ENCODE results near the gene ARSD.
"Not testable (repeated sequence)": the region's sequence is repeated elsewhere in the genome, so short reads cannot be mapped to it uniquely, and the experiment has no call there.

Gene ARSD

DNA sequence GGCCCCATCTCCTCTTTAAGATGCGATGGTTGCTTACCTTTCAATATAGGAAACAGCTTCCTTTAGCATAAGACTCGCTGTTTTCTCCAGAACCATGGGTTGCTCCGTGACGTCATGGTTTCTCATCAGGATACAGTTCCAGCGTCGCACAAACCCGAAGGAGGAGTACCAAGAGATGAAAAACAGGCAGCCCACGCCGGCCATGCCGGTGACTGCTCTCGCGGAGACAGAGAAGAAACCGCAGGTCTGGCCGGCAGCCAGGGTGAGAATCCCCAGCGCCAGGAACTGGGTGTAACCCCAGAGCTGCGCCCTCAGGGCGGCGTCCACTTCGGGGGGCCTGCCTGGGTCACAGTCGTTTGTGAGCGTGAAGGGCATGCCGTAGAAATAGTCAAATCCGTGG is 11.4 kb downstream of the ARSD start:
- Mint-ChIP-seq H3K4me1 (no peaks in the 10 kb centered on the region), H3K36me3 (no peaks in the 10 kb centered on the region), H3K27me3 (no peaks in the 10 kb centered on the region), H3K4me3 (no peak overlapping the region), H3K27ac (no peak overlapping the region), H3K9me3 (peaks cover 2% of the 10 kb centered on the region)
- no peak for DNase-seq
- CTCF ChIA-PET: no interaction called here

DNA sequence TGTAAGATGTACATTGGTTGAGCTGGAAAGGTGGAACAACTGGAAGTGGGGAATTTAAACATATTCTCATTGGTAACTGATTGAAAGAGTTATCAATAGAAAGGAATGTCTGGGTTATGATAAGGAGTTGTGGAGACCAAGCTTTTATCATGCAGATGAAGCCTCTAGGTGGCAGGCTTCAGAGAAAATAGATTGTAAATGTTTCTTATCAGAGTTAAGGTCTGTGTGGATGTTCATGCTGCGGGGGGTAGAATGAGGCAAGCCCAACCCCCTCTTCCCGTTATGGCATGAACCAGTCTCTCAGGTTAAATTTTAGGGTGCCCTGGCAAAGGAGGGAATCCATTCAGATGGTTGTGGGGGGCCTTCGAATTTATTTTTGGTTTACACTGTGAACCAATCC is 16.0 kb downstream of the ARSD start:
- H3K27ac Mint-ChIP-seq: no peak overlapping the region
- no peaks in the 10 kb centered on the region for H3K27me3 Mint-ChIP-seq
- H3K4me3 Mint-ChIP-seq: no peak overlapping the region
- H3K9me3 Mint-ChIP-seq: peaks cover 2% of the 10 kb centered on the region
- no peak for DNase-seq
- H3K4me1 Mint-ChIP-seq: no peaks in the 10 kb centered on the region
- no peaks in the 10 kb centered on the region for H3K36me3 Mint-ChIP-seq
- CTCF ChIA-PET: interaction anchor here (0.8 kb wide), 1 partner anchor 111 kb away, joined by 4 read pairs; no protein-coding TSS in a partner anchor

DNA sequence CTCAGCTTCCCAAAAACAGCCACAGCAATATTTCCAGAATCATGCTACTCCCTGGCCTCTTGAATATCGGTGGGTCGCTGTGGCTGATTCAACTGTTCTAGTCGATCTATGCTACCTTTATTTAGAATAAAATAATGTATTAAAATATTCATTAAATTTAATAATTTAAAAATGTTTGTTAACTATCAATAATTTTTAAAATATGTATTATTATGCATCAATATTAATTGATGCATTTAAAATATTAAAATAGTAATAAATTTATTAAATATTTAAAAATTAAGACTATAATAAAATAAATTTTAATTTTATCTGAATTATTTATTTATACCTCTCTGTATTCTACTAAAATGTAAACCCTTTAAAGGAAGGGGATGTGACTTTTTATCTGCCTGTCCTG is 19.0 kb downstream of the ARSD start:
- Mint-ChIP-seq H3K4me1 (no peaks in the 10 kb centered on the region), H3K36me3 (no peaks in the 10 kb centered on the region), H3K9me3 (peaks cover 3% of the 10 kb centered on the region), H3K27me3 (no peaks in the 10 kb centered on the region), H3K27ac (no peak overlapping the region), H3K4me3 (no peak overlapping the region)
- DNase-seq: no peak
- CTCF ChIA-PET: no interaction called here

DNA sequence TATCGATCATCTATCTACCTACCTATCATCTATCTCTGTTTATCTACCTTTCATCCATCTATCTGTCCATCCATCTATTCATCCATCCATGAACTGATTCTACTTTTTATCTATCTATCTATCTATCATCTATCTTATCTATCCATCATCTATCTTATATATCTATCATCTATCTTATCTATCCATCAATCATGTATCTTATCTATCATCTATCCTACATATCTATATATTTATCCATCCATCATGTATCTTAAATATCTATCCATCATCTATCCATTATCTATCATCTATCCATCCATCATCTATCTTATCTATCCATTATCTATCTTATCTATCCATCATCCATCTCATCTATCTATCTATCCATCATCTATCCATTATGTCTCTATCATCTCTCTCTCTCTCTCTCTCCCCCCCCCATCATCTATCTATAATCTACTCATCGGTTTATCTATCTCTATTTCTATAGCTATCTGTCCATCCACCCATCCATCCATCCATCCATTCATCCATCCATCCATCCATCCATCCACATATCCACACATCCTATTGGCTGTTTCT is 20.9 kb downstream of the ARSD start:
- CTCF ChIA-PET: no interaction called here
- Mint-ChIP-seq H3K9me3 (peaks cover 3% of the 10 kb centered on the region), H3K36me3 (no peaks in the 10 kb centered on the region)

DNA sequence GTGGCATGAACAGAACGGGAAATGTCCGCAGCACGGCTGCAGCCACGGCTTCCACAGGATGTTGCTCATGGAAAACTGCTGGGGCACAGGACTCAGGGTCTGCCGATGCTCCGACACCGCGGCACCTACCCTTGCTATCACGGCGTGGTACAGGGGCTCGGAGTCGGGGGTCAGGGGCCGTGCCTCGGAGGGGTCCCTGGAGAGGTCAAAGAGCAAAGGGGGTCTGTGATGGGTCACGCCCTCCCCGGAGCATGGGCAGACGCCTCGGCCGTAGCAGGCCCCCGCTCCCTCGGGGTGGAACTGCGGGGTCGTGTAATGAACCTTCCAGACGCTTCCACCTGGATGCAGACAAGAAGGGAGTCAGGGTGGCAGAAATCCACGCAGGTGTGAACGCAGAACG is 21.8 kb downstream of the ARSD start:
- Mint-ChIP-seq H3K36me3 (no peaks in the 10 kb centered on the region), H3K9me3 (peaks cover 6% of the 10 kb centered on the region), H3K27ac (no peak overlapping the region), H3K4me3 (no peak overlapping the region), H3K4me1 (no peaks in the 10 kb centered on the region), H3K27me3 (no peaks in the 10 kb centered on the region)
- DNase-seq: no peak
- CTCF ChIA-PET: no interaction called here

More for the DNA sequence above, 20.9 kb downstream of the ARSD start:
- no peak overlapping the region for H3K27ac Mint-ChIP-seq
- H3K4me1 Mint-ChIP-seq: no peaks in the 10 kb centered on the region
- no peaks in the 10 kb centered on the region for H3K27me3 Mint-ChIP-seq
- H3K4me3 Mint-ChIP-seq: no peak overlapping the region
- no peak for DNase-seq

DNA sequence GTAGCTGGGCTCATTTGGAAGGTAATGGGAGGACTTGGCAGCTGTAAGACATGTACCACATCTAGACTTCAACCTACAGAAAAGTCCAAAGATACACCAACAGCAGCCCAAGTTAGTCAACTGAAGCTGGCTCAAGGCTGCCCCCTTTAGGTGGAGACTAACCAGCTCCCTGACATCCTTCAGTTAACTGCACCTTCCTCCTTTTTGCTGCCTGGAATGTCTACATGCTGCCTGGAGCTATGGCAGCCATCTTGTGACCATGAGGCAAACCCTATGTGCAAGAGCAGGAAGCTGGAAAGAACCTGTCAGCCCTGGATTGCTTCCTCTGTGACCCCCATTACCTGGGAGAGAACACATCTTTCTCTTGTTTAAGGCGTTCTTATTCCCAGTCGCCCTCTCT is 25.8 kb downstream of the ARSD start:
- DNase-seq: no peak
- H3K27ac Mint-ChIP-seq: no peak overlapping the region
- peaks cover 5% of the 10 kb centered on the region for H3K4me1 Mint-ChIP-seq
- CTCF ChIA-PET: no interaction called here
- no peaks in the 10 kb centered on the region for H3K27me3 Mint-ChIP-seq
- no peak overlapping the region for H3K4me3 Mint-ChIP-seq
- peaks cover 6% of the 10 kb centered on the region for H3K9me3 Mint-ChIP-seq
- no peaks in the 10 kb centered on the region for H3K36me3 Mint-ChIP-seq

DNA sequence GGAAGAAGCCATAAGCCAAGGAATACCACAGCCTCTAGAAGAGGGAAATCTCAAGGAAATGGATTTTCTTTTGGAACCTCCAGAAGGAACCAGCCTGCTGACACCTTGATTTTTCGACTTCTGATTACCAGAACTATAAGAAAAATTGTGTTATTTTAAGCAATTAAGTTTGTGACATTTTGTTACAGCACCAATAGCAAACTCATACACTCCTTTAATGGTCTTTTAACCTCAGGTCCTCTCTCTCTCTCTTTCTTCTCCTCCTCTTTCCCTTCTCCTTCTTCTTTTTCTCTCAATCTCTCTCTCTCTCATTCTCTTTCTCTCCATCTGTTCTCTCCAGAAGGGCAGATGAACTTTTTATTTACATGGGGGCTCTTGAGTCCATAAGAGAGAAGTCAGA is 26.3 kb downstream of the ARSD start:
- H3K9me3 Mint-ChIP-seq: peaks cover 5% of the 10 kb centered on the region
- DNase-seq: no peak
- CTCF ChIA-PET: no interaction called here
- no peak overlapping the region for H3K27ac Mint-ChIP-seq
- H3K27me3 Mint-ChIP-seq: no peaks in the 10 kb centered on the region
- peaks cover 10% of the 10 kb centered on the region for H3K4me1 Mint-ChIP-seq
- H3K36me3 Mint-ChIP-seq: no peaks in the 10 kb centered on the region
- no peak overlapping the region for H3K4me3 Mint-ChIP-seq

DNA sequence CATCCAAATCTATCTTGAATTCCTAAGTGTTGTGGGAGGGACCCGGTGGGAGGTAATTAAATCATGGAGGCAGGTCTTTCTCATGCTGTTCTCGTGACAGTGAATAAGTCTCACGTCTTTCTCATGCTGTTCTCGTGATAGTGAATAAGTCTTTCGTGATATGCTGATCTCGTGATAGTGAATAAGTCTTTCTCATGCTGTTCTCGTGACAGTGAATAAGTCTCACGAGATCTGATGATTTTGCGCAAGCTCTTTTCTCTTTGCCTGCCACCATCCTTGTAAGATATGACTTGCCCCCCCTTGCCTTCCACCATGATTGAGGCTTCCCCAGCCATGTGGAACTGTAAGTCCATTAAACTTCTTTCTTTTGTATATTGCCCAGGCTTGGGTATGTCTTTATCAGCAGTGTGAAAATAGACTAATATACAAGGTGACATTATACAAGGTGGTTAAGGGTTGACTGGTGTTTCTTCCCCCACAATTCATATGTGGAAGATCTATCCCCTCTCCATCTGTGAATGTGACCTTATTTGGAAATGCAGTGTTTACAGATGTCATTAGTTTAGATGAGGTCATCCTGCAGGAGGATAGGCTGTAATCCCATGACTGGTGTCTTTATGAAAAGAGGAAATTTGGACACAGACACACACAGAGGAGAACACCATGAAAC is 27.6 kb downstream of the ARSD start:
- Mint-ChIP-seq H3K9me3 (peaks cover 4% of the 10 kb centered on the region), H3K4me1 (peaks cover 13% of the 10 kb centered on the region), H3K27me3 (no peaks in the 10 kb centered on the region), H3K27ac (no peak overlapping the region), H3K4me3 (no peak overlapping the region), H3K36me3 (no peaks in the 10 kb centered on the region)
- CTCF ChIA-PET: no interaction called here
- DNase-seq: no peak

DNA sequence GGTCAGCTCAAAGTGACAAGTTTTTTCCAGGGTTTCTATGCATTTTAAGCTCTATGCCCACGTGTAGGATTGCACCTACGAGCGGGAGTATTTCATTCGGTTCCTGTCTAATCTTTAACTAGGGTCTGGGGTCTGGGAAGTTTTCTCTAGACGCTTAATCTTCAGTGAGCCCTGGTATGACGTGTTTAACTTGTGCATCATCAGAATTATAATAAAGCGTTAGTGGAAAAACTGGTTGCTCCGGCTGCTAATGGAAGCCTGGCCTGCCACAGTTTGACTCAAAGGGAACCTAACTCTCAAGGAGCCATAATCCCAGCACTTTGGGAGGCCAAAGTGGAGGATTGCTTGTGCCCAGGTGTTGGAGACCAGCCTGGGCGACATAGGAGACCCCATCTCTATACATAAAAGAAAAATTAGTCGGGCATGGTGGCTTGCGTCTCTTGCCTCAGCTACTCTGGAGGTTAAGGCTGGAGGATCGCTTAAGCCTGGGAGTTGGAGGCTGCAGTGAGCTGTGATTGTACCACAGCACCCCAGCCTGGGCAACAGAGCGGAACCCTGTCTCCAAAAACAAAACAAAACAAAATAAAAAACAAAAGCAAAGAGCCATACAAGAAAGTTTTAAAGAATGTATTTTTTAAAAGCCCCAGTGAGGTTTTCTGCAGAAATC is 30.2 kb downstream of the ARSD start:
- Mint-ChIP-seq H3K27ac (no peak overlapping the region), H3K27me3 (no peaks in the 10 kb centered on the region), H3K9me3 (peaks cover 4% of the 10 kb centered on the region), H3K4me1 (peaks cover 13% of the 10 kb centered on the region), H3K36me3 (no peaks in the 10 kb centered on the region), H3K4me3 (no peak overlapping the region)
- CTCF ChIA-PET: no interaction called here
- DNase-seq: no peak

DNA sequence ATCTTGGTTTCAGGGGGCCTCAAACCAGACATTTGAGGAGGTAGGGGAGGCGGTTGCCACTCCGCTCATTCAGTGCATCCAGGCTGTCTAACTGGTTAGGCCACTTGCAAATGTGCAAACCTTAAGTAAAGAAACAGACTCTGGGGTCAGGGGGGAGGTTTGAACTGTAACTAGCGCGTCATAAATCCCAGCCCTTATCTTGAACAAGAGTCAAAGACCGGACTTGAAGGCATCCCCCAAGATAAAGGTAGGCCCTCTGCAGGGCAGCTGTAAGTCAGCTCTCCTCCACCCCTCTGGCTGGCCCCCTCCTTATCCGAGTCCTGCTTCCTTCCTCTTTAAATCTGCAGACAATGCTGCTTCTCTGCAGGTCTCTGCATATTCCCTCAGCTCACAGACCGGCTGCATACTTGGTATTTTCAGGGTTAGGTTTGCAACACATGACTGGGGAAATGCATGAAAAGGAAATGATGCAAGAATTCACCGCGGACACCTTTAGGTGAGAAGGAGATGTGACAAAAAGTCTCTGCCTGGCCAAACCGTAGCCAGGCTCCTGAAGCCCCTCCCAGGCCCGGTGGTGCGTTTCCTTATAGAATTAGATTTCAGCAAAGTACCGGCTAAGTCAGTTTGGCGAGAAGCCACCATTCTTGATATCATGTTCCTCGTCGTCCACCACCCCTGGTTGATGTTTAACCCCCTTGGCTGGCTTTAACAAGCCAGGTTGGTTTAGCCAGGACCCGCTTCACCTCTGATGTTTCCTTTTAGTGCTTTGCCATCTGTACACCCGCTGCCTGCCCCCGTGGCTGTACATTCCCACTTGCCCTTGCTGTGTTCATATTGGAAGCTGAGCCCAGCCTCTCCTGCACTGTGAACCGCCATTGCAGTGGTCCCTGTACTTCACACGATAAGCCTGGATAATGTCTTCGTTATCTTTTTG is 31.2 kb downstream of the ARSD start:
- H3K36me3 Mint-ChIP-seq, H3K4me3 Mint-ChIP-seq, H3K9me3 Mint-ChIP-seq, H3K27ac Mint-ChIP-seq, H3K27me3 Mint-ChIP-seq, CTCF ChIA-PET, DNase-seq: not testable (repeated sequence)
- peaks cover 13% of the 10 kb centered on the region for H3K4me1 Mint-ChIP-seq

DNA sequence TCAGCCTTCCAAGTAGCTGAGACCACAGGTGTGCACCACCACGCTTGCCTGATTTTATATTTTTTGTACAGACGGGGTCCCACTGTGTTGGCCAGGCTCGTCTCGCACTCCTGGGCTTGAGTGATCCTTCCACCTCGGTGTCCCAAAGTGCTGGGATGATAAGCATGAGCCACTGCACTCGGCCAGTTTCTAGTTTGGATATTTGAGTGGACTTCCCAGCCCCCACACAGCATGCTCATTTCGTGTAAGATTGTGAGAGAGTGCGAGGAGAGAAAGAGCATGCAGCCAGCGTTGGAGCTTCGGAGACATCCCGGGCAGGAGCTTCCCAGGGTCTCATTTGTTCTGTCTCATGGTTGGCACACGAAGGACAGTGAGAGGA is 31.8 kb downstream of the ARSD start:
- peaks cover 13% of the 10 kb centered on the region for H3K4me1 Mint-ChIP-seq
- H3K27me3 Mint-ChIP-seq: no peaks in the 10 kb centered on the region
- no peak for DNase-seq
- no peaks in the 10 kb centered on the region for H3K36me3 Mint-ChIP-seq
- H3K4me3 Mint-ChIP-seq: no peak overlapping the region
- no peak overlapping the region for H3K27ac Mint-ChIP-seq
- no peaks in the 10 kb centered on the region for H3K9me3 Mint-ChIP-seq
- CTCF ChIA-PET: no interaction called here

DNA sequence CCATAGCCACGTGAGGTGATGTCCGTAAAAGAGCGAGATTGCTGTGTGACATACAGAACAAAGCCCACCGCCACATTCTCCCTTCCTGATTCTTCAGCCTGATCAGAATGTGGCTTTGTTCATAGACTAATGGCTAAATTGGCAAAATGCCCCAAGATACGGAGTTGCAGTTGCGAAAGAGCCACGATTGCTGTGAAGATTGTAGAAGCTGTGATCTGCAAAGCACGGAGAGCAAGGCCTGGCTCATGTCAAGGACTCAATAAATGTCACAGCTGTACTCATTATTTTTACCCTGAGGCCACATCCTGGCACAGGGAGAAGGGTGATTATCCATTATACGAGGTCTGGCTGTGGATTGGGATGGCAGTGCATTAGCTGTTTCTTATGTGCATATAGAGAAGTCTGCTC is 34.2 kb downstream of the ARSD start:
- Mint-ChIP-seq H3K4me1 (peaks cover 17% of the 10 kb centered on the region), H3K36me3 (no peaks in the 10 kb centered on the region), H3K9me3 (no peaks in the 10 kb centered on the region), H3K27ac (no peak overlapping the region), H3K4me3 (no peak overlapping the region), H3K27me3 (peaks cover 4% of the 10 kb centered on the region)
- DNase-seq: no peak
- CTCF ChIA-PET: no interaction called here

DNA sequence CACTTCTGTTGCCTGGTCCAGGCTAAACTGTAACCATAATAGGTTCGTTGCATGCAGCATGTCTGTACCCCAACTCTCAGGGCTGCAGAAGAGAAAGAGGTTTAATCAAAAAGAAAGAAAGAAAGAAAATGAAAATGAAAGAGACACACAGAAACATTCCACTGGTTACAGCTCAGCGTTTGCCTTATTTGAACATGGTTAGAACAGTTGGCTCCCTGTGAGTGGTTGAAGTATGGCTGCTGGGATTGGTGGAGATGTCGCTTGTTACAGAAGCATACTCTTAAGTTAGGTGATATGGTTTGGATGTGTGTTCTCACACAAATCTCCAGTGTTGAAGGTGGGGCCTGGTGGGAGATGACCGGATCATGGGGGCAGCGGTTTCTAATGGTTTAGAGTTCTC is 36.3 kb downstream of the ARSD start:
- no peak for DNase-seq
- Mint-ChIP-seq H3K9me3 (no peaks in the 10 kb centered on the region), H3K27me3 (peaks cover 12% of the 10 kb centered on the region), H3K4me3 (no peak overlapping the region), H3K4me1 (peaks cover 14% of the 10 kb centered on the region), H3K36me3 (no peaks in the 10 kb centered on the region), H3K27ac (no peak overlapping the region)
- CTCF ChIA-PET: no interaction called here

DNA sequence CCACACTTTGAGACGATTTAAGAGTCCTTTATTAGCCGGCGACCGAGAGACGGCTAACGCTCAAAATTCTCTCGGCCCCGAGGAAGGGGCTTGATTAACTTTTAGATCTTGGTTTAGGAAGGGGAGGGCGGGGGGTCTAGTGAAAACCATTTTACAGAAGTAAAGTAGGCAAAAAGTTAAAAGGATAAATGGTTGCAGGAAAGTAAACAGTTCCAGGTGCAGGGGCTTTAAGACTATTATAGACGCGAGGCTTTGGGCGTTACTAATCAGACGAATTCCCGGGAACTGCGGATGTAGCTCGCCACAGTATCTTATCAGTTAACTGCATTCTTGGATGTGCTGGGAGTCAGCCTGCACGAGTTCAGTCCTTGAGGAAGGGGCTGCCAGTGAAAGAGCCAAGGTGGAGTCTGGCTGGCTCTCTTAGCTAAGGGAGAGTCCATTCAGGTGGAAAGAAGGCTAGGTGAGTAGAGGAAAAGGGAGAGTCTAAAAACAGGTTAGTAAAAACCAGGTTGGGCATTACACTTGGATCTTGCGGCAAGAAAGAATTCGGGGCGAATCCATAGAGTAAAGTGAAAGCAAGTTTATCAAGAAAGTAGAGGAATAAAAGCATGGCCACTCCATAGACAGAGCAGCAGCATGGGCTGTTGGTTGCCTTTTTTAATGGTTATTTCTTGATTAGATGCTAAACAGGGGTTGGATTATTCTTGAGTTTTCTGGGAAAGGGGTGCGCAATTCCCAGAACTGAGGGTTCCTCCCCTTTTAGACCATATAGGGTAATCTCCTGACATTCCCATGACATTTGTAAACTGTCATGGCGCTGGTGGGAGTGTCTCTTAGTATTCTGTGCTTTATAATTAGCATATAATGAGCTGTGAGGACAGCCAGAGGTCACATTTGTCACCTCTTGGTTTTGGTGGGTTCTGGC is 38.3 kb downstream of the ARSD start:
- H3K9me3 Mint-ChIP-seq, H3K4me3 Mint-ChIP-seq, CTCF ChIA-PET, H3K36me3 Mint-ChIP-seq, H3K27ac Mint-ChIP-seq, DNase-seq: not testable (repeated sequence)
- Mint-ChIP-seq H3K27me3 (peaks cover 12% of the 10 kb centered on the region), H3K4me1 (peaks cover 11% of the 10 kb centered on the region)

Measured in activated naive CD4-positive, alpha-beta T cell treated with anti-CD3 and anti-CD28 coated beads, Interleukin-2, amount 10 ng/mL, durations not matched to agents 7 days and 5 days (primary cell).